Muscle layer of colon (tissue), 2 donors: ENCODE measurements around the gene PAN3.
"Not testable (repeated sequence)": the region's sequence is repeated elsewhere in the genome, so short reads cannot be mapped to it uniquely, and the experiment has no call there.

Source experiments
- H3K27ac ChIP-seq: one replicate; pipeline ENCODE4 v1.7.0; 2013; ENCODE audit warnings: low read depth, mild to moderate bottlenecking, low read length, moderate library complexity
- H3K27me3 ChIP-seq, 2 donors: one replicate each; pipeline ENCODE4 v1.7.0; 2013; ENCODE audit warnings: low read length in 2 of 2, mild to moderate bottlenecking in 2 of 2; ENCODE audit not compliant: insufficient read depth in 2 of 2, control insufficient read depth in 1 of 2
- H3K36me3 ChIP-seq: one replicate; pipeline ENCODE4 v1.7.0; 2013; ENCODE audit warnings: mild to moderate bottlenecking, low read length; ENCODE audit not compliant: insufficient read depth
- H3K4me1 ChIP-seq: one replicate; pipeline ENCODE4 v1.7.0; 2013; ENCODE audit warnings: mild to moderate bottlenecking, low read length; ENCODE audit not compliant: insufficient read depth
- H3K4me3 ChIP-seq, 2 donors: one replicate each; pipeline ENCODE4 v1.7.0; 2013; ENCODE audit warnings: low read length in 2 of 2, low read depth in 1 of 2, mild to moderate bottlenecking in 1 of 2, moderate library complexity in 1 of 2
- H3K9ac ChIP-seq: one replicate; pipeline ENCODE4 v1.7.0; 2013; ENCODE audit warnings: low read length
- H3K9me3 ChIP-seq: one replicate; pipeline ENCODE4 v1.7.0; 2013; ENCODE audit warnings: mild to moderate bottlenecking, low read length
- donor health status: abdominal sarcoma.
- donor health status: Adenocarcinoma of cecum.

Gene PAN3

GRCh38 chr13:28140433-28141125 lies 2.2 kb downstream of the PAN3 start:
- Histone ChIP-seq H3K27ac (no peak overlapping the region), H3K9ac (peak overlapping the region; percentile 74), H3K4me3 (no peak overlapping the region)

GRCh38 chr13:28141542-28141941 lies 3.2 kb downstream of the PAN3 start:
- H3K36me3 ChIP-seq, H3K9ac ChIP-seq, H3K4me3 ChIP-seq, H3K27me3 ChIP-seq, H3K9me3 ChIP-seq, H3K27ac ChIP-seq: not testable (repeated sequence)
- H3K4me1 ChIP-seq, result peaks cover 36% of the 10 kb centered on the region

More at GRCh38 chr13:28140433-28141125, 2.2 kb downstream of the PAN3 start:
- no peaks in the 10 kb centered on the region for H3K9me3 ChIP-seq
- H3K27me3 ChIP-seq, result no peaks in the 10 kb centered on the region
- H3K4me1 ChIP-seq, result peaks cover 36% of the 10 kb centered on the region
- no peaks in the 10 kb centered on the region for H3K36me3 ChIP-seq

GRCh38 chr13:28145049-28145448 lies 6.7 kb downstream of the PAN3 start:
- H3K4me3 ChIP-seq, result no peak overlapping the region
- no peak overlapping the region for H3K27ac ChIP-seq
- H3K27me3 ChIP-seq, result no peaks in the 10 kb centered on the region
- no peaks in the 10 kb centered on the region for H3K36me3 ChIP-seq
- H3K9me3 ChIP-seq, result no peaks in the 10 kb centered on the region
- no peak overlapping the region for H3K9ac ChIP-seq
- peaks cover 26% of the 10 kb centered on the region for H3K4me1 ChIP-seq

GRCh38 chr13:28147495-28147894 lies 9.2 kb downstream of the PAN3 start:
- H3K36me3 ChIP-seq, result no peaks in the 10 kb centered on the region
- no peaks in the 10 kb centered on the region for H3K9me3 ChIP-seq
- H3K27me3 ChIP-seq, result no peaks in the 10 kb centered on the region
- no peak overlapping the region for H3K4me3 ChIP-seq
- H3K4me1 ChIP-seq, result peaks cover 9% of the 10 kb centered on the region
- H3K27ac ChIP-seq, result no peak overlapping the region
- no peak overlapping the region for H3K9ac ChIP-seq

- Histone ChIP-seq H3K36me3 (no peaks in the 10 kb centered on the region), H3K4me1 (peaks cover 8% of the 10 kb centered on the region), H3K27ac (no peak overlapping the region), H3K9me3 (no peaks in the 10 kb centered on the region), H3K27me3 (no peaks in the 10 kb centered on the region), H3K9ac (no peak overlapping the region), H3K4me3 (no peak overlapping the region)
Measured at GRCh38 chr13:28159057-28159456, 20.7 kb downstream of the PAN3 start.

- Histone ChIP-seq H3K27me3 (no peaks in the 10 kb centered on the region), H3K4me3 (no peak overlapping the region), H3K36me3 (no peaks in the 10 kb centered on the region), H3K4me1 (peaks cover 8% of the 10 kb centered on the region), H3K9ac (no peak overlapping the region), H3K27ac (no peak overlapping the region), H3K9me3 (no peaks in the 10 kb centered on the region)
Measured at GRCh38 chr13:28161370-28161769, 23.0 kb downstream of the PAN3 start.

- no peak overlapping the region for H3K4me3 ChIP-seq
- H3K9me3 ChIP-seq, result no peaks in the 10 kb centered on the region
- H3K27me3 ChIP-seq, result no peaks in the 10 kb centered on the region
- H3K27ac ChIP-seq, result no peak overlapping the region
- peaks cover 8% of the 10 kb centered on the region for H3K4me1 ChIP-seq
- no peaks in the 10 kb centered on the region for H3K36me3 ChIP-seq
- H3K9ac ChIP-seq, result no peak overlapping the region
Measured at GRCh38 chr13:28163587-28163986, 25.2 kb downstream of the PAN3 start.

GRCh38 chr13:28166257-28166656 lies 27.9 kb downstream of the PAN3 start:
- H3K27me3 ChIP-seq, result no peaks in the 10 kb centered on the region
- H3K9ac ChIP-seq, result no peak overlapping the region
- no peaks in the 10 kb centered on the region for H3K9me3 ChIP-seq
- no peak overlapping the region for H3K27ac ChIP-seq
- no peak overlapping the region for H3K4me3 ChIP-seq
- no peaks in the 10 kb centered on the region for H3K36me3 ChIP-seq
- peaks cover 4% of the 10 kb centered on the region for H3K4me1 ChIP-seq

- Histone ChIP-seq H3K4me3 (no peak overlapping the region), H3K27me3 (no peaks in the 10 kb centered on the region), H3K36me3 (no peaks in the 10 kb centered on the region), H3K9me3 (no peaks in the 10 kb centered on the region), H3K4me1 (no peaks in the 10 kb centered on the region), H3K9ac (no peak overlapping the region), H3K27ac (no peak overlapping the region)
Measured at GRCh38 chr13:28171266-28171665, 32.9 kb downstream of the PAN3 start.

GRCh38 chr13:28172947-28173346 lies 34.6 kb downstream of the PAN3 start:
- Histone ChIP-seq H3K27ac (no peak overlapping the region), H3K9me3 (no peaks in the 10 kb centered on the region), H3K4me3 (no peak overlapping the region), H3K9ac (no peak overlapping the region), H3K27me3 (no peaks in the 10 kb centered on the region), H3K4me1 (no peaks in the 10 kb centered on the region), H3K36me3 (peaks cover 4% of the 10 kb centered on the region)

GRCh38 chr13:28173793-28174192 lies 35.4 kb downstream of the PAN3 start:
- Histone ChIP-seq H3K9me3 (no peaks in the 10 kb centered on the region), H3K9ac (no peak overlapping the region), H3K4me3 (no peak overlapping the region), H3K27me3 (no peaks in the 10 kb centered on the region), H3K4me1 (no peaks in the 10 kb centered on the region), H3K27ac (no peak overlapping the region), H3K36me3 (peaks cover 5% of the 10 kb centered on the region)

- no peaks in the 10 kb centered on the region for H3K4me1 ChIP-seq
- H3K9me3 ChIP-seq, result no peaks in the 10 kb centered on the region
- H3K4me3 ChIP-seq, result no peak overlapping the region
- peaks cover 5% of the 10 kb centered on the region for H3K36me3 ChIP-seq
- H3K27me3 ChIP-seq, result no peaks in the 10 kb centered on the region
- no peak overlapping the region for H3K9ac ChIP-seq
- H3K27ac ChIP-seq, result no peak overlapping the region
Measured at GRCh38 chr13:28177327-28177726, 39.0 kb downstream of the PAN3 start.
